Retina (tissue), 1 donor: Measurements from ENCODE around the gene SLC12A8.

Experiments used
- DNase-seq: peaks from one replicate; pipeline ENCODE4 v3.0.0-alpha.2; 2016

SLC12A8 gene

GRCh38 chr3:125069968-125070745 is 142.4 kb downstream of the SLC12A8 start:
- no peak for DNase-seq

GRCh38 chr3:125069452-125069851 is 143.1 kb downstream of the SLC12A8 start:
- no peak for DNase-seq

- no peak for DNase-seq
Measured at GRCh38 chr3:125068265-125068664, 144.3 kb downstream of the SLC12A8 start.

- DNase-seq = no peak
Measured at GRCh38 chr3:125067225-125067624, 145.3 kb downstream of the SLC12A8 start.

- DNase-seq = no peak
Measured at GRCh38 chr3:125062904-125063618, 149.5 kb downstream of the SLC12A8 start.

- DNase-seq = no peak
Measured at GRCh38 chr3:125061646-125062045, 150.9 kb downstream of the SLC12A8 start.

- DNase-seq = no peak
Measured at GRCh38 chr3:125061170-125061569, 151.4 kb downstream of the SLC12A8 start.

- no peak for DNase-seq
Measured at GRCh38 chr3:125059488-125060245, 152.9 kb downstream of the SLC12A8 start.

GRCh38 chr3:125058959-125059358 is 153.6 kb downstream of the SLC12A8 start:
- no peak for DNase-seq

GRCh38 chr3:125058529-125058928 is 154.0 kb downstream of the SLC12A8 start:
- no peak for DNase-seq

GRCh38 chr3:125057186-125057850 is 155.2 kb downstream of the SLC12A8 start:
- DNase-seq = no peak

- DNase-seq = peak; percentile 74
Measured at GRCh38 chr3:125055913-125056745, 156.4 kb downstream of the SLC12A8 start, which contains the start of gene HEG1. HEG1 (minus strand) TSS chr3:125055997; CDS start chr3:125055890, 107 bp downstream.

GRCh38 chr3:125055331-125055912 is 157.1 kb downstream of the SLC12A8 start:
- no peak for DNase-seq

GRCh38 chr3:125054449-125055329 is 157.9 kb downstream of the SLC12A8 start:
- DNase-seq = peak; percentile 59

GRCh38 chr3:125054062-125054448 is 158.5 kb downstream of the SLC12A8 start:
- DNase-seq = no peak

- no peak for DNase-seq
Measured at GRCh38 chr3:125053304-125053699, 159.2 kb downstream of the SLC12A8 start.

GRCh38 chr3:125052624-125053303 is 159.8 kb downstream of the SLC12A8 start:
- DNase-seq = peak; percentile 54

GRCh38 chr3:125051715-125052581 is 160.6 kb downstream of the SLC12A8 start:
- DNase-seq = peak; percentile 54

GRCh38 chr3:125051205-125051604 is 161.3 kb downstream of the SLC12A8 start:
- peak; percentile 32 for DNase-seq
